Naive B cell (primary cell): Measurements from ENCODE around the gene HDDC2. TPM values are rescaled to one million over a fixed set of nuclear protein-coding genes. Genes with fewer than 3 reads are reported as not detected.
A peak's percentile ranks its signal among the peaks of the same experiment; 100 is the strongest.

ENCODE experiments used
- ATAC-seq, 2 donors: fragments of 150-1000 bp; cut with Tn5 transposase; 2 replicates each; pipeline ENCODE4 v1.10.0; 2021; ENCODE audit warnings: low read depth in 2 of 2, mild to moderate bottlenecking in 2 of 2, moderate library complexity in 2 of 2
- DNase-seq: peaks from one replicate; pipeline ENCODE4 v3.0.0; 2022
- H3K27ac Mint-ChIP-seq, 6 donors: one replicate each; pipeline ENCODE4 v1.8.0; 2020 to 2022; ENCODE audit warnings: mild to moderate bottlenecking in 6 of 6, mixed read lengths in 6 of 6, moderate library complexity in 5 of 6, inconsistent platforms in 2 of 6
- H3K27me3 Mint-ChIP-seq, 3 donors: one replicate each; pipeline ENCODE4 v1.8.0; 2021 to 2022; ENCODE audit warnings: mixed read lengths in 3 of 3, mild to moderate bottlenecking in 1 of 3
- H3K36me3 Mint-ChIP-seq, 2 donors: one replicate each; pipeline ENCODE4 v1.8.0; 2020 to 2022; ENCODE audit warnings: mixed read lengths in 2 of 2, inconsistent platforms in 1 of 2, mild to moderate bottlenecking in 1 of 2
- H3K4me1 Mint-ChIP-seq, 3 donors: one replicate each; pipeline ENCODE4 v1.8.0; 2020 to 2022; ENCODE audit warnings: mixed read lengths in 3 of 3, inconsistent platforms in 1 of 3, mild to moderate bottlenecking in 1 of 3, moderate library complexity in 1 of 3
- H3K4me3 Mint-ChIP-seq, 8 donors: one replicate each; pipeline ENCODE4 v1.8.0; 2020 to 2022; ENCODE audit warnings: mild to moderate bottlenecking in 8 of 8, mixed read lengths in 8 of 8, moderate library complexity in 8 of 8, inconsistent platforms in 2 of 8
- H3K9me3 Mint-ChIP-seq, 7 donors: one replicate each; pipeline ENCODE4 v1.8.0; 2020 to 2022; ENCODE audit warnings: mixed read lengths in 7 of 7, mild to moderate bottlenecking in 5 of 7, inconsistent platforms in 2 of 7, moderate library complexity in 1 of 7
- polyA plus RNA-seq, 6 donors: library from polyadenylated mRNA; unstranded; fragments of 300-500 nt; fragmentation: Illumina TruSeq; gene quantifications; one replicate each; pipeline ENCODE4 v1.2.3, GENCODE V29; 2021; ENCODE audit warnings: low read depth in 6 of 6

HDDC2 gene
- polyA plus RNA-seq, 6 donors from 2014 or later: 79.1 to 137 (median 102) TPM

DNA sequence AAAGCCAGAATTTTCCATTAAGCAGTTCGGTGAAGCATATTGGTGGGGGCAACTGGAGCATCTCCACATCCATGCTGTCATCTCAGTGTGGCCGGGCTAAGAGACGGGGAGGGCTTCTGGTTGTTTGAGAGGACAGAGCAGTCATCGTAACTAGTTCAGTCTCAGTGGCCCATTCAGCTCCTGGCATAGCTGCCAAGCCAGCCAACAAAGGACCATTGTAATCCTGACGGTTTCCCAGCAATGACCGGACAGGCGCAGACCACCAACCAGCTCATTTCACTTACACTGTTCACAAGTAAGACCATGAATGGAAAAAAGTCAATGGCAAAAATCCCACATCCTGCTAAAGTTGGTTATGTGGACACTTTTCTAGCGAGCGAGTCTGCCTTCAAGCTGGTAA lies 14.9 kb upstream of the HDDC2 start:
- no peaks in the 10 kb centered on the region for H3K4me1 Mint-ChIP-seq
- no peaks in the 10 kb centered on the region for H3K36me3 Mint-ChIP-seq
- ATAC-seq: no peak
- no peaks in the 10 kb centered on the region for H3K9me3 Mint-ChIP-seq
- H3K27me3 Mint-ChIP-seq: peaks cover 0 to 8% (median 0%) of the 10 kb centered on the region in 3 donors
- DNase-seq: no peak
- H3K4me3 Mint-ChIP-seq: no peak overlapping the region
- H3K27ac Mint-ChIP-seq: no peak overlapping the region

DNA sequence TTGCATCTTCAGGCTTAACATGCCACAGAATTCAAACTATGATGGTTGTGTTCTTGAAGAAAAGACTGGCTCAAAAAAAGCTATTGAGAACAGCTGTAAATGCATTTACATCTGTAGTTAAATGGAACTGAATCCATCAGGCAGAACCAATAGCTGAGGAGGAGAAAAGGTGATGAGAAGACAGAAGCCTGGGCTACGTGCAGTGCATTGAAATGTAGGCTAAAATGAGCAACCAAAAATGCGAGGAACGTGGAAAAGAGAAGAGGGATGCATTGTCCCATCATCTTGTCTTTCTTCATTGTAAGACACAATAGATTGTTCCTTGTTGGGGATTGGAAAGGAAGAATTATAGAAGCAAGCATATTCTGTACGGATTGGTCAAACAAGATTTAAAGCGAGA lies 13.8 kb upstream of the HDDC2 start:
- no peaks in the 10 kb centered on the region for H3K9me3 Mint-ChIP-seq
- DNase-seq (no peak), ATAC-seq (no peak)
- peaks cover 0 to 8% (median 3%) of the 10 kb centered on the region in 3 donors for H3K27me3 Mint-ChIP-seq
- H3K36me3 Mint-ChIP-seq: no peaks in the 10 kb centered on the region
- no peak overlapping the region for H3K4me3 Mint-ChIP-seq
- H3K4me1 Mint-ChIP-seq: peaks cover 0 to 2% (median 0%) of the 10 kb centered on the region in 3 donors
- no peak overlapping the region for H3K27ac Mint-ChIP-seq

DNA sequence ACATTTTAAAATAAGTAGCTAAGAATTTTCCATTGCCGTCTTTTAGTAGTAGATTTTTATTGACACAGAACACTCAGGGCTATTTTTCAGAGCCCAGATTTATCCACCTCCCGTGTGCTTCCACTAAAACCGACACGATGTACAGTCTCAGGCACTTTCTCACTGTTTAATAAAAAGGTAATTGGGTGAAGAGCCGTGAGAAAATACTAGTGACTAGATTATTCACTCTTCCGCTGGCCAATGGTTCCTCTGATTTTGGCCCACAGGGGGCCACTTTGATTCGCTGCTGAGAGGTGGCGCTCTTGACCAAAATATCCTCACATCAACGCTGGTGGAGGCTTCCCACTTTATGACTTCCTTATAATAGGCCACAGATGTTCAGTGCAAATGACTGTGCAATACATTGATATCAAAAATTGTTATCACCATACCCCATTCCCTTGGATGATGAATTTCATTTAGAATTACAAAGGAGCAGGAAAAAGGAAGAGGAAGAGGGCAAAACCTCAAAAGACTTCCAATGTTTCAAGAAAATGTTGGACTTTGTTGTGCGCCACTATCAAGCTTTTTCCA lies 12.3 kb upstream of the HDDC2 start:
- H3K27ac Mint-ChIP-seq: no peak overlapping the region
- no peak overlapping the region for H3K4me3 Mint-ChIP-seq
- H3K36me3 Mint-ChIP-seq: no peaks in the 10 kb centered on the region
- ATAC-seq (peak; percentile 92 to 93), DNase-seq (peak; percentile 62)
- peaks cover 0 to 2% (median 0%) of the 10 kb centered on the region in 3 donors for H3K4me1 Mint-ChIP-seq
- H3K27me3 Mint-ChIP-seq: peaks cover 0 to 9% (median 7%) of the 10 kb centered on the region in 3 donors
- no peaks in the 10 kb centered on the region for H3K9me3 Mint-ChIP-seq

DNA sequence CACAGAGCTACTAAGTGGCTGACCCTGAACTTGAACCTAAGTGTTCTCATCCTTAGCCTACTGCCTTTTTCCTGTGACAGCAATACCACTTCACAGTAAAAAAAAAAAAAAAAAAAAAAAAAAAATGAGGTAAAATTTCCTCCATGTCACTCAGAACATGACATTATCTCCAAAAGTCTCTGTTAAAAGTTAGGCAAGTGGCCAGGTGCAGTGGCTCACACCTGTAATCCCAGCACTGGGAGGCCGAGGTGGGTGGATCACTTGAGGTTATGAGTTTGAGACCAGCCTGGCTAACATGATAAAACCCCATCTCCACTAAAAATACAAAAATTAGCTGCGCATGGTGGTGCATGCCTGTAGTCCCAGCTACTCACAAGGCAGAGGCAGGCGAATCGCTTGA lies 11.2 kb upstream of the HDDC2 start:
- peaks cover 0 to 20% (median 7%) of the 10 kb centered on the region in 3 donors for H3K27me3 Mint-ChIP-seq
- H3K9me3 Mint-ChIP-seq: no peaks in the 10 kb centered on the region
- H3K4me1 Mint-ChIP-seq: peaks cover 0 to 2% (median 0%) of the 10 kb centered on the region in 3 donors
- ATAC-seq (no peak), DNase-seq (no peak)
- no peaks in the 10 kb centered on the region for H3K36me3 Mint-ChIP-seq
- H3K27ac Mint-ChIP-seq: no peak overlapping the region
- H3K4me3 Mint-ChIP-seq: no peak overlapping the region

DNA sequence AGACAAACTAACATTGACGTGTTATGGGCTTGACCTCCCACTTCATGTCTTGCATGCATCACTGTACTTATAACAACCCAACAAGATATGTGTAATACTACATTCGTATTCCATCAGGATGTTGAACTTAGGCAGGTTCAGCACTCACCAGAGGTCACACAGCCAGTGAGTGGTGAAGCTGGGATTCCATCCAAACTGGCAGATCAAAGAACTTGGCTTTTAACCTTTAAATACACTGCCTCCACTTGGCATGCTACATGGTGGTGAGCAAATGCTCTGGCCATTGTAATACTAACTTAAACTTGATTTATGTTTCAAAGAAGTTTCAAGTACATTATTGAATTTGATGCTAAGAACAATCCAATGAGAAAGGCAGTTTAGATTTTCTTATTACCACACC lies 10.7 kb upstream of the HDDC2 start:
- Mint-ChIP-seq H3K4me1 (peaks cover 0 to 2% (median 0%) of the 10 kb centered on the region in 3 donors), H3K27me3 (peaks cover 0 to 23% (median 7%) of the 10 kb centered on the region in 3 donors), H3K9me3 (no peaks in the 10 kb centered on the region), H3K4me3 (no peak overlapping the region), H3K36me3 (no peaks in the 10 kb centered on the region), H3K27ac (no peak overlapping the region)
- DNase-seq: no peak
- ATAC-seq: no peak

DNA sequence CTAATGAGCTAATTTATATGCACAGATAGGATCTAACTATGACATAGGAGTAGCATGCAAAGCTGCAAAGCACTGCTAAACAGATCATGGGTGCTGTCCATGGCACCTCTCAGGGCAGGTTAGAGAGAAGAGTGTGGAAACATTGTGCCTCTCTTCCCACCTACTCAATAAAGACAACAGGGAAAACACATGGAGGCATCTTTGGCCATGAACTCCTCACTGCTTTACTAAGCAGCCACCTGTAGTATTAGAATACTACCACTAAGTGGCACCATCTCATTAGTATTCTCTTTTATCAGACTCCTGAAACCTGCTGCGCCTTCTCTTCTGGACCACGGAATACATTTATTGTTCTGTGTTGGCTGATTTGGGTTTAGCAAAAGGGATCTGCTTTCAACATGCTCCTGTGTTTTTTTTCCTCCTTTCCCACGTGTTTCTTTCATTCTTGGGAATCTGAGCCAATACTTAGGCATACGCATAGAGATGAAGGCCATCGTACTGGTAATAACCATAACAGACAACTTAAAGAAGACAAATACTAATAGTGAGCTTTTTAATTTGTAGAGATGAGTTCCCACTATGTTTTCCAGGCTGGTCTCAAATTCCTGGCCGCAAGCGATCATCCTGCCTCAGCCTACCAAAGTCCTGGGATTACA lies 9.4 kb upstream of the HDDC2 start:
- H3K27me3 Mint-ChIP-seq: peaks cover 9 to 33% (median 14%) of the 10 kb centered on the region in 3 donors
- DNase-seq (peak; percentile 47), ATAC-seq (peak; percentile 72 to 75)
- no peak overlapping the region for H3K27ac Mint-ChIP-seq
- H3K36me3 Mint-ChIP-seq: no peaks in the 10 kb centered on the region
- no peaks in the 10 kb centered on the region for H3K9me3 Mint-ChIP-seq
- H3K4me3 Mint-ChIP-seq: no peak overlapping the region
- peaks cover 0 to 2% (median 0%) of the 10 kb centered on the region in 3 donors for H3K4me1 Mint-ChIP-seq

DNA sequence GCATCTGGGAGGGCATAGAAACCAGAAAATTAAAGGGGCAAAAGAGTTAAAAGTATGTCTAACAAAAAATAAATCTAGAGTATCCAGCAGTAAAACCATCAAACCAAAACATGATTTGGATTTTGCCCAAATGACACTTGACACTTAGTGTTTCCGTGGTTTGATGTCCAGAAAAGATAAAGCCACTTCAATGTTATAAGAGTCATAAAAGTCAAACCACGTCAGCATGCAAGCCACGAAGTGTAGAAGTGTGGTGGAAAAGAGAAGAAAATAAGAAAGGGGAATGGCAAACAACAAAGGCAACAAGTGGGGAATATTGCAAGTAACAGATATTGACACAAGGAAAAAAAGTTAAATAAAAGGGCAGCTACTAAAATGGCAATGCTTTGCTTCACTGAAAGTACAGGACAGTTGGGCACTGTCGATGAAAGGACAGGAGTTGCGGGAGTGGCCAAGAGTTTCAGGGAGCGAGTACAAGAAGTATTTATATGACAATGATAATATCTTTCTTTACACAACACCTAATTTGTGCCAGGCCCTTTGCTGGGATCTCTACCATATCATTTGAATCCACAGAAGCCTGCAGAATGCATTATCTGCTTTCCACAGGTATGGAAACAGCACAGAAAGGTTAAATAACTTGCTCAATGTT lies 6.3 kb upstream of the HDDC2 start:
- H3K4me1 Mint-ChIP-seq: peaks cover 5 to 8% (median 7%) of the 10 kb centered on the region in 3 donors
- H3K27me3 Mint-ChIP-seq: peaks cover 22 to 47% (median 22%) of the 10 kb centered on the region in 3 donors
- peak overlapping the region in 1 of 8 donors; percentile 32 for H3K4me3 Mint-ChIP-seq
- peaks cover 0 to 8% of the 10 kb centered on the region in 2 donors for H3K36me3 Mint-ChIP-seq
- ATAC-seq: no peak
- no peak for DNase-seq
- peaks cover 0 to 2% (median 0%) of the 10 kb centered on the region in 7 donors for H3K9me3 Mint-ChIP-seq
- no peak overlapping the region for H3K27ac Mint-ChIP-seq

DNA sequence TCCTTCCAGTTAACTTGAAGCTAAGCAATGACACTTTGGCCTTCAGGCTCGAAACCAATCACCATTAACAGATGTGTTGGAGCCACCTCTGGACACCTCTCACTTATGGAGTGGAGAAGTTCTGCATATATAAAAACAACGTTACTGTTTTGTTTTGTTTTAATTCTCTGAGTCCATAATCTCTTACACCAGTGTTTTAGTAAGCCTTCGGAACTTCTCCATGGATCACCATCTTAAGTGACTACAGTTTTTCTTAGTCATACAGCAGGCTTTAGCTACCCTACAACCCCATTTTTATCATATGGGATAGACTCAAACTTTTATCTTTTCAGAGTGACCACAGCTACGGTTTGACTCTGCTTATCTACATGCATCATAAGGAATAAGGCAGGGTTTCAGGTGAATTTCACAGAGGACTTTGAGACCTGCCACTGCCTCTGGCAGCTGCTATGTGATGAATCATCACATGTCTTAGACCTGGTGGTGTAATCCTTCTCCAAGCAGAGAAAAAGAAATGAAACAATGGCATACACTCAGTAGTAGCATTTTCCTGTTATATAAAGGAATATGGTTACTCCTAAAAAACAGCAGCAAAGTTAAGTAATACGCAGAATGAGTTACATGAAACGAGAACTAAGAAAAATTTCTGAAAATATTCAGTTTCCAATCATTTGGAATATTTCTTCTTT lies 5.5 kb upstream of the HDDC2 start:
- Mint-ChIP-seq H3K9me3 (peaks cover 0 to 3% (median 0%) of the 10 kb centered on the region in 7 donors), H3K27ac (no peak overlapping the region), H3K36me3 (peaks cover 0 to 8% of the 10 kb centered on the region in 2 donors), H3K4me1 (peaks cover 8 to 15% (median 9%) of the 10 kb centered on the region in 3 donors), H3K4me3 (no peak overlapping the region), H3K27me3 (peaks cover 22 to 44% (median 22%) of the 10 kb centered on the region in 3 donors)
- no peak for DNase-seq
- no peak for ATAC-seq

DNA sequence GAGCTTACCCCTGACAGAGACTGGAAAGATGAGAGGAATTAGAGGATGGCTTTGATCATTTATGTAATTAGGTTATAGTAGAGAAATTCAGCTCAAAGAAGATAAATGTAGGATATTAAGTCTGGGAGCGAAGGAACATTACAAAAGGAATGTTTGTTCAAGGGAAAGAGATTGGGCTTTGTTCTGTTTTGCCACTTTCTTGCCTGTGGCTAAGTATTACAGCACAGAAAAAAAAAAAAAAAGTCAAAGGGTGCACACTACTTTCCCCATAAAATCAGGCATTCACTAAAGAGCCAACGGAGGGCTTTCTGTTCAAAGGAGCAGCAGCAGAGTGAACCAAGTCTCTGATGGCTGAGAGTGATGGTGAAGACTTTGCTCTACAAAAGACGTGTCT lies 5.0 kb upstream of the HDDC2 start:
- Mint-ChIP-seq H3K27ac (no peak overlapping the region), H3K27me3 (peaks cover 22 to 39% (median 22%) of the 10 kb centered on the region in 3 donors), H3K36me3 (peaks cover 0 to 8% of the 10 kb centered on the region in 2 donors), H3K9me3 (peaks cover 0 to 5% (median 0%) of the 10 kb centered on the region in 7 donors), H3K4me1 (peaks cover 12 to 20% (median 14%) of the 10 kb centered on the region in 3 donors), H3K4me3 (no peak overlapping the region)
- no peak for DNase-seq
- ATAC-seq: no peak

DNA sequence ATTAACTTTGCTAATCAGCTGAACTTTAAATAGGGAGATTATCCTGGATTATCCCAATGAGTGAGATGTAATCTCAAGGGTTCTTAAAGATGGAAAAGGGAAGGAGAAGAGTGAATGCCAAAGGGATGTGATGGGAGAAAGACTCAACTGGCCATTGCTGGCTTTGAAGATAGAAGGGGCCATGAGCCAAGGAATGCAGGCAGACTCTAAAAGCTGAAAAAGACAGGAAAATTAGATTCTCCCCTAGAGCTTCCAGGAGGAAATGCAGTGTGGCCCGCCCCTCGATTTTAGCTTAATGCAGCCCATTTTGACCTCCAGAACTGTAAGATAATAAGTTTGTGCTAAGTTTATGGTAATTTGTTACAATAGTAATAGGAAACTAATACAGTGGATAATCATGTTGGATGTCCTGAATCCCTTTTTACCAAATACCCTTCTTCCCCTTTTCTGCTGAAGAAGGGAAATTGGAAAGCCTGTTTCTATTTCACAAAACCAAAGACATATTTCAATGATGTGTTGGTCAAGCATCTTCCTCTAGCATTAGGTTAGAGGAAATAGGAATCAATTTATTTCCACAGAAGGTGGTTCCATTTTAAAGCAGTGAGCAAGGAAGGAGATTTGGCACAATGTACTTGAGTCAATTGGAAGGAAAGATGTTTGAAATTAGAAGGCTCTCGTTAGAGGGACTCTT lies 3.3 kb upstream of the HDDC2 start:
- Mint-ChIP-seq H3K27ac (no peak overlapping the region), H3K4me3 (no peak overlapping the region), H3K4me1 (peaks cover 23 to 31% (median 25%) of the 10 kb centered on the region in 3 donors), H3K9me3 (peaks cover 0 to 5% (median 0%) of the 10 kb centered on the region in 7 donors), H3K36me3 (peaks cover 0 to 8% of the 10 kb centered on the region in 2 donors), H3K27me3 (peaks cover 17 to 39% (median 22%) of the 10 kb centered on the region in 3 donors)
- DNase-seq: no peak
- no peak for ATAC-seq

DNA sequence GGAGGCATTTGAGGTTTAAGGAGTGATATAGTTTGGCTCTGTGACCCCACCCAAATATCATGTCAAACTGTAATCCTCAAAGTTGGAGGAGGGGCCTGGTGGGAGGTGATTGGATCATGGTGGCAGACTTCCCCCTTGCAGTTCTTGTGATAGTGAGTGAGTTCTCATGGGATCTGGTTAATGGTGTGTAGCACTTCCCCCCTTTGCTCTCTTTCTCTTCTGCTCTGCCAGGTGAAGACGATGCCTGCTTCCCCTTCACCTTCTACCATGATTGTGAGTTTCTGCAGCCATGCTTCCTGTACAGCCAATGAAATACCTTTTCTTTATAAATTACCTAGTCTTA lies 1.7 kb upstream of the HDDC2 start:
- DNase-seq: no peak
- peak overlapping the region in 3 of 6 donors; percentile 30 to 71 (median 69) for H3K27ac Mint-ChIP-seq
- H3K36me3 Mint-ChIP-seq: peaks cover 5 to 16% of the 10 kb centered on the region in 2 donors
- peaks cover 0 to 5% (median 0%) of the 10 kb centered on the region in 7 donors for H3K9me3 Mint-ChIP-seq
- ATAC-seq: peak; percentile 43 to 63
- H3K4me3 Mint-ChIP-seq: peak overlapping the region in 3 of 8 donors; percentile 34 to 93 (median 92)
- H3K27me3 Mint-ChIP-seq: peaks cover 15 to 32% (median 22%) of the 10 kb centered on the region in 3 donors
- H3K4me1 Mint-ChIP-seq: peaks cover 32 to 39% (median 34%) of the 10 kb centered on the region in 3 donors

DNA sequence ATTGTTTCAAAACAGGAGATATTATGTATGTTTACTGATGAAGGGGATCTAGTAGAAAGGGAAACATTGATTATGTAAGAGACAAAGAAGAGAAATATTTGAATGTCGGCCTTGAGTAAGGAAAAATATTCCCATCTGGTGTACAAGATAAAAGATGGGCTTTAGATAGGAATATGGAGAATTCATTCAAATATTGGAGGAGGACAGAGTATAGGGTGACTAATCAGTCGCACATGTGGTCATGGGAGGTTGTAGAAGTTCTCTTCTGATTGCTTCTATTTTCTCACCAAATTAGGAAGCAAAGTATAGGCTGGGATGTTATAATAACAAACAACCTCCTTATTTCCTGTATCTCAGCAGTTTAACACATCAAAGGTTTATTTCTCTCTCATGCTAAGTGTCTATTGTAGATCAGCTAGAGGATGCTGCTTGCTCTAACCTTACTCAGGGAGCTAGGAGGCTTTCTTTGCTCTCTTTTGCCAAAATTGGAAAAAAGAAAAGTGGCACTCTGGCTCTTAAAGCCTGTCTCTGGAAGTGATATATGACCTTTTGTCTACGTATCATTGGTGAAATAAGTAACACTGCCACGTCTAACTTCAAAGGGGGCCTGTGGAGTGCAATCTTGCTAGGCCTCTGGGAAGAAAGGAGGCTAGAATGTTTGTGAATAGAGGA lies 1.2 kb upstream of the HDDC2 start:
- no peak for ATAC-seq
- peak overlapping the region in 7 of 8 donors; percentile 87 to 96 (median 93) for H3K4me3 Mint-ChIP-seq
- H3K36me3 Mint-ChIP-seq: peaks cover 5 to 16% of the 10 kb centered on the region in 2 donors
- peaks cover 0 to 5% (median 0%) of the 10 kb centered on the region in 7 donors for H3K9me3 Mint-ChIP-seq
- H3K4me1 Mint-ChIP-seq: peaks cover 34 to 39% (median 36%) of the 10 kb centered on the region in 3 donors
- H3K27ac Mint-ChIP-seq: peak overlapping the region in 5 of 6 donors; percentile 27 to 80 (median 35)
- no peak for DNase-seq
- H3K27me3 Mint-ChIP-seq: peaks cover 15 to 28% (median 22%) of the 10 kb centered on the region in 3 donors
